Activated T-cell treated with anti-CD3 and anti-CD28 coated beads for 1 hour (primary cell): ENCODE data around the gene EXD3.
"Not testable (repeated sequence)": the region's sequence is repeated elsewhere in the genome, so short reads cannot be mapped to it uniquely, and the experiment has no call there.

Experiments used
- DNase-seq: peaks from one replicate; pipeline ENCODE4 v3.0.0-alpha.2; 2020; ENCODE audit warnings: low read depth

EXD3 gene

DNA sequence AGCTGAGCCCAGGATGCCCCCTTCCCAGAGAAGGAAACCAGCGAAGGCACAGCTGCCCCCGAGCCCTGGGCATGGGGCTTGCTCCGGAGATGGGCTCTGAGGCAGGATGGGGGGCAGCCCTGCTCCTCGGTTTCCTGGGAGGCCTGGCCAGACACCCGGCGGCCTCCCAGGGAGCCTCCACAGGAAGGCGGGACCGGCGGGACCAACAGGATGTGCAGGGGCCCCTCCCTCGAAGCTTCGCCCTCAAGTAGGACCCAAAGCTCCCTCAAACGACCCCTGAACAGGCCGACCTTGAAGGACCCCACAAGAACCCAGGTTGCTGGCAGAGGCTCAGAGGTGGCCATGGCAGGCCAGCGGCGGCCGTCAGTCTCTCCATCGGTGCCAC, 11.7 kb downstream of the EXD3 start:
- no peak for DNase-seq

GRCh38 chr9:137410891-137411249, 12.1 kb downstream of the EXD3 start:
- no peak for DNase-seq

- not testable (repeated sequence) for DNase-seq
These were observed 12.6 kb downstream of the EXD3 start for GRCh38 chr9:137410236-137410890.

- no peak for DNase-seq
These were observed 13.4 kb downstream of the EXD3 start for GRCh38 chr9:137409515-137409914.

GRCh38 chr9:137408651-137409405, 14.1 kb downstream of the EXD3 start:
- DNase-seq, result no peak

GRCh38 chr9:137407590-137408300, 15.2 kb downstream of the EXD3 start:
- no peak for DNase-seq

GRCh38 chr9:137406876-137407589, 15.9 kb downstream of the EXD3 start:
- peak; percentile 55 for DNase-seq

DNA sequence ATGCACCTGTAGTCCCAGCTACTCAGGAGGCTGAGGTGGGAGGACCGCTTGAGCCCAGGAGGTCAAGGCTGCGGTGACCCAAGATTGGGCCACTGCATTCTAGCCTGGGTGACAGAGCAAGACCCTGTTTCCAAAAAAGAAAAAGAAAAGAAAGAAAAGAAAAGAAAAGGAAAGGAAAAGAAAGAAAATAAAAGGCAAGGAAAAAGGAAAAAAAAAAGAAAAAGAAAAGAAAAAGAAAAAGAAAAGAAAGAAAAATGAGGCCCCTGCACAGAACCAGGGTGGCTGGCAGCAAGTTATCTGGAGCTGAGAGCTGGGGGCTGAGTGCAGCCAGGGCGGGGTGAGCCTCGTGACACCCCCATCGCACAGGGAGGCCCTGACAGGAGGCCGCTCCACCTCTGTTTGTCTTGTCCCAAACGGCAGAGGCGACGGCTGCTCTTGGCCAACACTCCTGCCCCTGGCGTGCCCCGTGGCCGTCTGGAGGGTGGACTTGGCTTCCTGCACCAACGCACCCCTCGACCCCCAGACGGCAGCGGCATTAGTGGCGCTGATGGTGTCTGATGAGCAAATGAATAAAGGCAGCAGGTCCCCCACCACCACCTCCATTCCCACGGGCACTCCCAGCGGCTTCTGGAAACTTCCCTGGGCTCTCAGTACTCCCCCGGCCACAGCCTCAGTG, 16.7 kb downstream of the EXD3 start:
- no peak for DNase-seq

- DNase-seq, result no peak
These were observed 17.3 kb downstream of the EXD3 start for GRCh38 chr9:137405677-137406081.

DNA sequence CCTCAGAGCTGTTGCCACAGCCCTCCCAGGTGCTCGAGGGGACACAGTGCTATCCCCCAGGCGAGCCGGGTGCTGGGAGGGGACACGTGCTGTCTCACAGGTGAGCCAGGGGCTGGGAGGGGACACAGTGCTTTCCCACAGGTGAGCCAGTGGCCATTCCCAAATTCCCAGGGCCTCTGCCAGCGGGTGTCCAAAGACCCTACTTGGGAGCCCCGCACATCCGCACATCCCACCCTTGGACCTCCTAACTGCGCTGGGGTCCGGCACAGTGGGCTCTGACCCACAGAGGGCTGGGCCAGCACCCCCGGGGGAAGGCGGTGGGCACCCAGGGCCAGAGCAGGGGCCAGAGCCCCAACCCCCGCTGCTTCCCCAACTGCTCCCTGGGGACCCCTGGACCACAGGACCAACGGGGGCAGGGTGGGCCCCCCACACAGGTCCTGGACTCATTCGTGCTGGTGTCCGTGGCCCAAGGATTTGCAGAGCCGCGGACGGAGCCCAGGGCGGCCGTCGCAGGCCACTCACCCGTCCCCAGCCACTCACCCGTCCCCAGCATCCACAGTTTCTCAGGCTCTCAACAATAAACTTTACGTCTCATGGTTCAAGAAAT, 17.9 kb downstream of the EXD3 start:
- DNase-seq, result no peak

DNA sequence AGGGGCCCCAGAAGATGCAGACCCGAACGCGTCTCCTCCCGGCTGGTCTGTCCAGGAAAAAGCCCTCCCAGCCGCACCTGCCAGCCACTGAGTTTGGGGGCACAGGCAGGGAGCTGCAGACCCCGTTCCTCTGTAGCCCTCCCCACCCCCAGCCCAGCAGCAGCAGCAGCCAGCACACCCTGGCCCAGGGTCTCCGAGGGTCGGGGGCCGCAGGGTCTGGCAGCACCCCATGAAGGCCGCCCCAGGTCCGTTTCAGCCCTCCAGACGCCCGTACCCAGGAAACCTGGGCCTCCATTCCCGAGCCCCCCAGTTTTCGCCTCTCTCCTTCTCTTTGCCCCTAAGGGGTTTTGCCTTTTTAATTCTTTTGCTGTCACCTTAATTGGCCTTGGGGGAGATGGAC, 19.7 kb downstream of the EXD3 start:
- no peak for DNase-seq

GRCh38 chr9:137402746-137403145, 20.2 kb downstream of the EXD3 start:
- DNase-seq, result no peak

DNA sequence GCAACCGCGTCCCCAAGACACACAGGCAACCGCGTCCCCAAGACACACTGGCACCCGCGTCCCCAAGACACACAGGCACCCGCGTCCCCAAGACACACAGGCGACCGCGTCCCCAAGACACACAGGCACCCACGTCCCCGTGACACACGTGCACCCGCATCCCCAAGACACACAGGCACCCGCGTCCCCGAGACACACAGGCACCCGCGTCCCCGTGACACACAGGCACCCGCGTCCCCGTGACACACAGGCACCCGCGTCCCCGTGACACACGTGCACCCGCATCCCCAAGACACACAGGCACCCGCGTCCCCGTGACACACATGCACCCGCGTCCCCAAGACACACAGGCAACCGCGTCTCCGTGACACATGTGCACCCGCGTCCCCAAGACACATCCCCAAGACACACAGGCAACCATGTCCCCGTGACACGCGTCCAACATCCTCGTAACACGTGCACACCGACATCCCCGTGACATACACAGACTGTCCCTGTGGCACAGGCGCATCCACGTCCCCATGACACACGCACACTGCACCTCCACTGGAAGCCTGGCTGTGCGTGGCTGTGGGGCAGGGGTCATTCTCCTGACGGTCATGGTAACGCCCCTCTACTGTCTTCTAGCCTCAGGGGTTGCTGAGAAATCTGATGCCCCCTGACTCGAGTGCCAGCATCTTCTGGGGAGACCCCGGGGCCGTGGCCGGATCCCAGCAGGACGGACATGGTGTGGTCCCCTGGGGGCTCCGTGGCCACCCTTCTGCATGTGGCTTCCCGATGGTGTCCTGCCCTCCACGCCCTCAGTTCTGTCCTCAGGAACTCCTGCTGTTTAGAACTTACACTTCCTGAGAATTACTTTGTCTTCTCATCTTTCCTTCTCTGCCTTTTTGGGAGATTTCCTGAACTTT, 24.1 kb downstream of the EXD3 start:
- no peak for DNase-seq

DNA sequence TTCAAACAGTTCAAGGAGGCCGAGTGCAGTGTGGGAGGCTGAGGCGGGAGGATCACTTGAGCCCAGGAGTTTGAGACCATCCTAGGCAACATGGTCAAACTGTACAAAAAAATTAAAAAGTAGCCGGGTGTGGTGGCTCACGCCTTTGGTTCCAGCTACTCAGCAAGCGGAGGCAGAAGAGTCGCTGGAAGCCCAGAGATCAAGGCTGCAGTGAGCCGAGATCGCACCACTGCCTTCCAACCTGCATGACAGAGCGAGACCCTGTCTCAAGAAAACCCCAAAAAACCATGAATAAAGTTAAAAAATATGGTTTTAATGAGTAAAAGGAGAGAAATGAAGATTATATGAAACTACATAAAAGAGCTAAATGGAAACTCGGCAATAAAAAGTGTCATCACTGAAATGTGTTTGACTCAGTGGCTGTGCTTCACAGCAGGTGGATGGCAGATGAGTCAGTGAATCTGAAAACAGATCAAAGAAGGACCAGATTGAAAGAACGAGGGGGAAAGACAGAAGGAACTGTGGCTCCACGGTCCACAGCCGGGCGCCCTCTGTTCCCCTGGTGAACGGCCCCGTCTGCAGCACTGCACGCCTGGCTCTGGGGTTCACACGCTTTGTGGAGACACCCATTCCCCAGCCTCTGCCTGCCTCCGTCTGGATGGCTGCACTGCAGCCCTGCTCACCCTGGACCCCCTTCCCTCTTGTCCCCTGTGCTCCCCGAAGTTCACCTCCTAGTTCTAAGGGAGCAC, 25.1 kb downstream of the EXD3 start:
- DNase-seq, result no peak

DNA sequence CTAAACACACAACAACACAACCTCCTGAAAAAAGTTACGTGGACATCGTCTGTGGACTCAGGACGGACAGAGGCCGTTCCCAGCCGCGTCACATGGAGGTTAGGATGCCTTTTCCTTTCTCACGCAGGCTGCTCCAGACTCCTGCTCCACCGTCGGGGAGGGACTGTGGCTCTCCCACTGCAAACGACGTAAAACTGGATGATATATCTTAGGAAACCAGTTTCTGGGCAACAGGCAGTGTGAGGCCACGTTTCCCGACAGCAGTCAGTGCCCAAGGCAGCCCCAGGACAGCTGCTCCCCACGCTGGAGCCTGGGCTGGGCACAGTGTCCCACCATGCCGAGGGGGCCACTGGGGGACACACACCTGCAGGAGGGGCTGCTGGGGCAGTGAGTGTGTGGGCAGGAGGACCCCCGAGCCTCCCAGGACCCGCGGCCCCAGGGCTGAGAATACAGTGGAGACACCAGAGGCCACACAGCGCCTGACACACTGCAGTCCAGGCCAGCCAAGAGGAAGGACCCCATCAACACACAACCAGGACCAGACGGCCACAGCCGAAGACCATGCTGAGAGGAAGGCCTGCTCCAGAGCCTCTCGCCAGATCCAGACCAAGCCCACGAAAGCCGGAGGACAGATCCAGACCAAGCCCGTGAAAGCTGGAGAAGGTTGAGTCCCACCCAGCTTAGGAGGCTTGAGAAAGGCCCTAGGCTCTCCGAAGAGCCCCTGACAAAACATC, 26.2 kb downstream of the EXD3 start:
- DNase-seq, result no peak

- DNase-seq, result no peak
These were observed 26.7 kb downstream of the EXD3 start for GRCh38 chr9:137396227-137396626.

DNA sequence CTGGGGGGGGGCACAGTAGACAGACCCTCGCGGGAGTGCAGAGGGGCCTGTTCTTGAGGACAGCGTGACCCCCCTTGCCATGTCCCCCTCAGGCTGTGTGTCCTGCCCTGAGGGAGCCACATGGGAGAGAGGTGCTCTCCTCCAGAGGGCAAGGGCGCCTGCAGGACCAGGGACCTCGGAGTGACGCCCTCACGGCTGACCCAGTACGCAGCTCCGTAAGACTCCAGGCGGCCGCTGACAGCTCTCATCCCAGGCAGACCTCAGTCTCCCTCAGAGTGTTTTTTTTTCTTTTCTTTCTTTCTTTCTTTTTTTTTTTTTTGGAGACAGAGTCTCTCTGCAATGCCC, 27.3 kb downstream of the EXD3 start:
- DNase-seq, result no peak

GRCh38 chr9:137394866-137395665, 27.9 kb downstream of the EXD3 start:
- DNase-seq, result no peak
